ENCODE measurements around the gene B3GAT1.

The B3GAT1 gene

DNA sequence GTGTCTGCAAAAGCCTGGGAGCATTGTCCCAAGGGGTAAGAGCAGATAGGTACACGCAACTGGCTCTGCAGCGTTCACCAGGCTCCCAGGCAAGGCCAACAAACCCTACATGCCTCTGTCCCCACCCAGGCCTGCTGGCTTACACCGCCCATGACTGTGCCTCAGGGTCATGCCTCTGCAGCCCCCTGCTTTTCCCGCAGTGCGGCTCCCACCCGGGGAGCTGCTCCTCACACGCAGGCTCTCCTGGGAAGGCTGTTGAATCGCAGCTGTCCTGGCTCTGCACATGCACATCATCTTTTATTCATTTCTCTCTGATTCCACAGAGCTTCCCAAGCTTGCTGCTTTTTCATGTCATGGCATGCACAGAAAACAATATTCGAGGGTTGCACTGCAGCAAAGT is 29.2 kb upstream of the B3GAT1 start:
- DNase-seq = no peak

DNA sequence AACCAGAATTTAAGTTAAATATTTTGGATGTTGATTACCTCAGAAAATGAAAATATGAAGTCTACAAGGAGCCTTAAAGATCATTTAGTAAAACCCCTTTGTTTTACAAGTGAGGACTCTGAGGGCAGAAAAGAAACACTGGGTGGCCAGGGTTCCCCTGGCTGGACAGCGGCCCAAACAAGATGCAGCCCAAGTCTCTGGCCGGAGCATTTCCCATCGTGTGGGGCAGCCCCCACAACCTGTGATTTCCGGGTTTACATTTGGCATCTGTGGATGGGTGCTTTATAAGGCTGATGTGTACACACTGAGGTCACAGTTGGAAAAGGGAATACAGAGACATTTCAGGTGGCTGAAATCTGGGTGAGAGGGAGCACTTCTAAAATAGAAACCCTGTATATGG is 28.8 kb upstream of the B3GAT1 start:
- DNase-seq = no peak

DNA sequence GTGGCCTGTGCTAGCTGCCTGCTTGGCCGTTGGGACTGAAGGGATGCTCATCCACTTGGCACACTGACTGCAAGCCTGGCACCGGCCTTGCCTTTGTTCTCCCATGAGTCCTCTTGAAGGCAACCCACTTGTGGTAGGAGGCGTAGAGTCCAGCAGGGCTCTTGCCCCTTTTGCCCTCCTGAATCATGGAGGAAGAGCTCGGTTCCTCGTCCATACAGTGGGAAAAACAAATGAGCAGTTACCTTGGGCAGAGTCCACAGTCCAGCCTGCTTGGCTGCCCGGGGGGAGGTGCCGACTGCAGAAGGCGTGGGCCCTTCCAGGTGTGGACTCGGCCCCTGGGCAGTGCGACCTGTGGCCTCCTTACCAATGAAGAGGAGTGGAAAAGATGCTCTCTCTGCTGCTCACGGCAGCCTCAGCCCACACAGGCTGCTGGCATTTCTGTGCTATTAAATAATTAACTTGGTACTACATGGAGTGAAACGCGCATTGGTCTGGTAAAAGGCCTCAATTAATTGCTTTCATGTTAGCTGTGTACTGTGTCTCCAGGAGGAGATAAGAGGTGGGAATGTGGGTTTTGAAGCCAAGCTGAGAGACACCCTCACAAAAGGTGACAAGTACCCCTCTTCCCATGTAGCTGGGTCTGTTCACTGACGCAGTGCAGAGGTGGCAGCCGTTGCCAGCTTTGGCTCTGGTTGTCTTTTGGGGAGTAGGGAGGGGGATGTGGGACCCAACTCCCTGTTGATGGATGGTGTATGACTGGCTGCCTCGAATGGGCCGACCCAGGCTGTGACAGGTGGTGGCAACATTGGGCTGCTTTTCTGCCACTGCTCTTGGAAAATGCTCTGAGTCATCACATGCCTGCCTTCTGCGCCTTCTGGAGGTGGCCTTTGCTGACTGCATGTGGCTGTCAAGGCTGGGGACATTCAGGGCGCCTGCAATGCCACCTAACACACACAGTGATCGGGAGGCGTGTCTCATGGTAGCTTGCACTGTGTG is 26.8 kb upstream of the B3GAT1 start:
- no peak for DNase-seq

DNA sequence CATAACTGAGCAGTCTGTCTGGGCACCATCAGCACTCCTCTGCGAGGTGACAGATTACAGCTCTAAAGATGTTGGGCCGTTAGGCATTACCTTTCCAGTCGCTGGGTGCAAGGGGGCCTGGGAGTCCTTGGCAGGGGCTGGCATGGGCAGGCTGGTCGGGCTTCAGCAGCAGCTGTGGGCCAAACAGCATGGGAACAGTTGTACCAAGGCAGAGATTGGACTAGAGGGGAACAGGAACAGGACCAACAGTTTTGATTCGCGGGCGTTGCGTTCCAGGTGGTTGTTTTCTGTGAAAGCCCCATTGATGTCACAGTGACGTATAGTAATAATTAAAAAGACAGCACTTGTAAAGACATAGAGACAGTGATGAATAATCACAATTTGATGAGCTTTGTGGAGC is 25.8 kb upstream of the B3GAT1 start:
- DNase-seq = no peak

DNA sequence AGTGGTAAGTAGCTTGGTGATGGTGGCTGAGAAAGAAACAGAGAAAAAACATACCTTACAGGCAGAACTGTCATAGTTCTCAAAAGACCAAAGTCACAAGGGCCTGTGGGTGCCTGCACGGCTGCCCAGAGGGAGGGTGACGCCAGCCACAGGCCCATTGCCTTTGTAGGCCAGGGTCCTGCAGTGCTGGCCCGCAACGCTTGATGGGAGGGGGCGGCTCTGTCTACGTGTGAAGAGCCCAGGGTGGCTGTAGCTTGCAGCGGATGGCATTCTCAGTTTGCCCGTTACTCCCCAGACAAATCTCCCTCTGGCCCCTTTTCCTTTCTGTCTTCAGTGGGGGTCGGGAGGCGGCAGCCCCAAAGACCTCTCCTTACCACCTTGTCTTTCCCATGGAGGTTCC is 24.7 kb upstream of the B3GAT1 start:
- DNase-seq = no peak

DNA sequence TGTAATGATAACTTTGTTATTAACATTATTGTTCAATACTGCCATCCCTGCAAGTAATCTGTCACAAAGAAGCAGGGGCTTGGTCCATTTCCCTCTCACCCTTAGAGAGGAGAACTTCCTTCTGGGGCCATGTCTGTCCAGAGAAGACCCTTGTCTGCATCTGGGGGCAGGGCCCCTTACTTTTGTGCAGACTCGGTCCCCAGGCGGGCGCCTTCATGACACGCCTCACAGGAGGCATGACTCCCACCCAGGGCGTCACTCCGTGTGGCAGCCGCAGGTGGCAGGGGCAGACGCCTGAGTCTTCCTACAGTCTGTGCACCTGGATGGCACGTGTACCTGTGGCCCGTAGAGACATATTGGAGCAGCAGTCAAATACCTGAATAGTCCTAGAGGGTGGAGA is 21.8 kb upstream of the B3GAT1 start:
- no peak for DNase-seq

DNA sequence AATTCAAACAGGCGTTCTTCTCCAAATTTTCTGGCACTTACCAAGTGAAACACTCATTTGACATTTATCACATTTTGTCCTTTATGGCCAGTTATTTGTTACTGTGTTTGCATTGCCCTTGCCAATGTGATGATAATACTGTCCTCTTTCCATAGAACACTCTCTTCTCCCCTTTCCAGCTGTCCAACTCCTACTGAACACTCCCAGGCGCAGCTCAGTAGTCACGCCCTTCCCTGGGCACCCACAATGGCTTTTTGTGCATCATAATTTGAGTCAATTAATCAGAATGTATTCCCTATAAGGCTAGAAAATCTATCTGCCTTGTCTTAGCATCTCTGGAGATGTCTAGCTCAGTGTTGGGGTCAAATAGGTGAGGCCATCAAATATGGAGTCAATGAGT is 21.2 kb upstream of the B3GAT1 start:
- no peak for DNase-seq

DNA sequence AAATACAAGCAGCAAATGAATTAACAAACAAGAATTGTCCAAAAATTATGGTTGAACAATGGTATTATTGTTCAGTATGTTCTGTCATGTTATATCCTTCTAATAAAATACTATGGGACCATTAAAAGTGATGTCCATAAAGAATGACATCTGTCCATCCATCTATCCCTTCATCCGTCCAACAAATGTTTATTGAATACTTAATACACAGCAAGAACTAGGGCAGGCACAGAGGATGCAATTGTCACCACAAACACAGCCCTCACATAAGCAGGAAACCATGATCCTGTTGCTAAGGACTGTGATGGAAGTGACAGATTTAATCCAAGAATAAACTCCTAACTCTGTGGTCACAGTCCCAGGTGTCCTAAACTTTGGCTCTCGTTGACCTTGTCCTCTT is 20.7 kb upstream of the B3GAT1 start:
- DNase-seq = no peak

DNA sequence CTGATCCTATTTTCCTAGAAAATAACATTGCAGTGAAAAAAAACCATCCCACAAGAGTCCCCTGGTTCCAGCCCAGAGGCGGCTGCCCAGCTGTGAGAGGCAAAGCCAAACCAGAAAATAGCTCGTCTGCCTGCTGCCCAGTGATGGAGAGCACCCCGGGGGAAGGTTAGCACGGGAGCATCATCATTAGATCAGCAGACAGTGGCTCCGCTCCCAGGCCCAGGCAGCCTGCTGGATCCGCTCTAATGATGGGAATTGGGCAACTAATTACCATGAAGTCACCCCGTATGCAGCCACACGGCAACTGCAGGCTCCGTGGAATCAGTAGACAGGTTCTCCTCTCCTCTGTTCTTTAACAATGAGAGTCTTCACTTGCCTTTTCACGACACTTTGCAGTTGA is 17.1 kb upstream of the B3GAT1 start:
- no peak for DNase-seq

DNA sequence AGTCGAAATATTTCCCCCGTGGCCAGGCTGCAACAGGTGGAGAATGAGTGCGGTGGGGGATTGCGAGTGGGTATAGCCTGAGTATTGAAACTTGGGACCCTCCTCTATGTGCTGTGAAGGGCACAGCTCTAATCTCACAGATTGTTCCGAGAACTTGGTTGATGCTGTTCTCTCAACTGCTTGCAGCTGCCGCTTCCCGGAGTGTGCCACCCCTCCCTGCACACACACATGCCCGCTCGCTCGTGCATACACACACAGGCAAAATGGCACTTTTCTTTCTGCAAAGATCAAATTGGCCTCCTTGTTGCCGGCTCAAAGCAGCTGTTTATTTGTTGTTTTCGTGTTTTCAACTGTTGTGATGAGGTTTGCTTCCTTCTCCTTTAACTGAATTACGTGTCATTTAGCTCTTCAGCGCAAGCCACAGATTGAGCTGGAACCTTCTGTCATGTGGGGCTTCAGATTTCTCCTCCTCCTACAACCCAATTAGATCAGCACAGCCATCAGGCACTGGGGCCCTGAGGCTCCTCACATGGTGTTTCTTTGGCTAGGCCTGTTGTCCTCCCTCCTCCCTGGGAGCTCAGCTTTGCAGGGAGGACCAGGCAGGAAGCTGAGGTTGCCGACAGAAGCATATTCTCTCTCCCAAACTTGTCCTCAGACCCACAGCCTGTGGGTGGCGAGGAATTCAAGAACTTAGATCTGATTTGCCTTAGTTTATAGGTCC is 13.9 kb upstream of the B3GAT1 start:
- no peak for DNase-seq

DNA sequence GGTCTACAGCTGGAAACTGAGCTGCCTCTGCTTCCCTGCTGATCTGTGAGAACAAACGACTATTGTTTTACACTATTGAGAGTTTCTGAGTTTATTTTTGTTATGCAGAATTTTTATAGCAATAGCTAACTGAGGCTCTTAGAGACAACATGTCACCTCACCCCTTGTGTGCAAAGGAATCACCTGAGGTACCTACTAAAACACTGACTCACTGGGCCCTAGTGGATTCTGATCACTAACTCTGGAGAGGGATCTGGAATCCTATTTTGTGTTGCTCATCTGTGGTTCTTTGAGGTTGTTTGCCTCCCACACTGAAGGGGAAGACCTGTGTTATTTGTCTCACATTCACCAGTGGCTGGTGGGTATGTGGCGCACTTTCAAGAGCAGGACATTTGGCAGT is 13.4 kb upstream of the B3GAT1 start:
- DNase-seq = no peak

DNA sequence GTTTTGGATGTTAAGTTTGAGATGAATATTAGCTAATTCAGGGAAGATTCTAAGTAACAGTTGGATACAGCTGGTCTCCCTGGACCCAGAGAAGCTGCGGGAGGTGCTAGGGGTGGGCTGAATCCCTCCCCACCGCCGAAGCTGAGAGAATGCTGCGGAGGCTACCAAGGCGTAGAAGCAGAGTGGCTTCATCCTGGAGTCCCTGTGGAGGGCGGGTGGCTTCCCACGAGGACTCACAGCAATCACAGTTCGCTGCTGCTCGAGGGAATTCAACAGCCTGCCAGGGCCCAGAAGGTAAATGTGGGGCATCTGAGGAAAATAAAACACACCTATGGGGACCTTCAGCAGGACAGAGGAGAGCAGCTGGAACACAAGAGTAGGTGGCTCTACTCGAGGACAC is 11.1 kb upstream of the B3GAT1 start:
- no peak for DNase-seq

DNA sequence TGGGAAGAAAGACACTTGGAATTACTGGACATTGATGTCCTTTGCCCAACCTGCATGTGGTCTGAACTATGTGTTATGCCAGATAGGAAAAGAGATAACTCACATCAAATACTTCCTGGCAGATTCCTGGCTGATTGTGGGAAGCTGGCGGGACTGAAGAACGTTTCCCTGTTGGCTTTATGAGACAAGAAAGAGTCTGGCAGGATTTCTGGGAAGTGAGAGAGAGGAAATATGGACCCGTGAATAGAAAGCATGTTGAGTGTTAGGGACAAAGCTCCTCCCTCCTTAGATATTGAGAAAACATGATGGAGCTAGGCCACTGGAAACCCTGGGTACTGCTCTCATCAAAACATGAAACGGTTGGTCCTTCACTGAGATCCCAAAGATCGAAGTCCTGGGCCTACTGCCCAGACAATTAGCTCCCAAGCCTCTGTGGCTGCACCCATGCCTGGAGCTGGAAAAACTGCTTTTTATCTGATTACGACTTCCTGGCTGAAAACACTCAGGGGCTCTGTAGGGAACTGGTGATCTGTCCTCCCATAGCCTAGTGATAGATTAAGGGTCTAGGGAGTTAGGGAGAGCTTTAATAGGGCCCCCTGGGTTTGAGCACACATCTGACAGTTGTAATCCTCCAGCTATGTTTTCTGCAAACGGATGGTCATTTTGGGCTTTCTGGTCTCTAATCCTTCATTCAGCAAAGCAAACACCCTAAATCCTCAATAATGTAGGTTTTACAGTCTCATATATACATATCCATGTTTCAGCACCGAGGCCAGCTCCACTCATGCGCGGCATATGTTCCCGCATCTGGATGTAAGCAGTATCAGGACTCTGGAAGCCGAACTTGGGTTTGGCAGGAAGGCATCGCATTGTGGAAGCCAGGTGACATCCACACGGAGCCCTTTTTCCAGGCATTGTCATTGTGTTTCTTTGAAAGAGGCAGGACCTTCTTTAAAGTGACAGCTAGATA is 6.1 kb upstream of the B3GAT1 start:
- no peak for DNase-seq

DNA sequence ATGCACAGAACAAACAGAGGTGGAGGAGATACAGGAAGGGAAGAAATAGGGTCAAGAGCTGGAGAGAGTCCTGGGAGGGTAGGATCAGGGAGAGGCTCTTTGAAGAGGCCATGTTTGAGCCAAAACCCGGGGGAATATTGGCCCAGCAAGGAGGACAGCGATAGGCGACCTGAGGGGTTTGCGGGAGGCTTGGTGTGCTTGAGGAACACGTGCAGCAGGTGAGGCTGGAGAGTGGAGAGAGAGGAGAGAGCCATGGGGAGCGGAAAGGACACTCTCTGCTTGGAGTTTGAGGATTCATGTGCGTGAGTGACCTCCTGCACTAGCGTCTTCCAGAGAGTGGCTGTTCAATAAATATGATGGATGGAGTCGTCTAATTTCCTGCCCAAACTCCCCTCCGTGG is 4.7 kb upstream of the B3GAT1 start:
- DNase-seq = no peak

DNA sequence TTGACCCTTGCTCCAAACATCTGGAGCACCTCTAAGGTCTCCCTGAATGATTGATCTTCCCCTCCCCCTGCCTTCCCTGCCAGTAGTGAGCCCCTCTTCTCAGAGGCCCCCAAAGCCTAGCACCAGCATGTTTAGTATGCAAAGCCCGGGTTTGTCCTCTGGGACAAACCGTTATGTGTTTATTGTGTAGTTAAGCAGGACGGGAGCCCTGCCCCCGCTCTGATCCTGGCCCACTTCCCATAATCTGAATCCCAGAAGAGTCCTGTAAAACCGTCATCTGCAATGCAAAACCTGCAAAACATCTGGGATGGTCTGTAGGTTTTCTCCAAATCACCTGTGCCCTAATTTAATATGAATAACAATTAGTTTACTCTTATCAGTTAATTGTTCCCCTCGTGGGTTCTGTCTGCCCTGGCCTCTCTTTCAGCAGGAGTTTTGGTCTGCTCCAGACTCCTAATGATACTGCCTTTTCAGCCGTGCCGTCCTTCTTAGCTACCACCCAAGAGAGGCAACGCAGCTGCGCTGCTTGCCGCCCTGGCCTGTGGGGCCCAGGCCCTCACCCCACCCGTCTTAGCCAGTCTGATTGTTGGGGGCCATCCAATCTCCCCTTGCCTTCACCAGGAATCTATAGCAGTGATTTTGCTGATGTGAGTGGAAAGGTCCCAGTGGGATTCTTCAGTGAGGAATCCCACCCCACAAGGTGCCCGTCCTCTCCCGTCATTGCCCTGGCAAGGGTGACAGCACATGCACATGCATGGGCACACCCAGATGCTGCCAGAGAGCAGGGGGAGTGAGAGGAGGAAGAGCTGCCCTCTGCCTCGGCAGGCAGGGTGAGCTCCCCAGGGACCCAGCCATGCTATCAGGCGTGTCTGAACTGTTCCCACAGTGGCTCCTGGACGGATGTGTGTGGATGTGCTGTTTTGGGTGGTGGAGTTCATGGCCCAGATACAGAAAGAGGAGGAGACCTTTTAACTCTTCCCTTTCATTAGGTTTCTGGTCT is 3.0 kb upstream of the B3GAT1 start:
- peak; percentile 51 for DNase-seq

DNA sequence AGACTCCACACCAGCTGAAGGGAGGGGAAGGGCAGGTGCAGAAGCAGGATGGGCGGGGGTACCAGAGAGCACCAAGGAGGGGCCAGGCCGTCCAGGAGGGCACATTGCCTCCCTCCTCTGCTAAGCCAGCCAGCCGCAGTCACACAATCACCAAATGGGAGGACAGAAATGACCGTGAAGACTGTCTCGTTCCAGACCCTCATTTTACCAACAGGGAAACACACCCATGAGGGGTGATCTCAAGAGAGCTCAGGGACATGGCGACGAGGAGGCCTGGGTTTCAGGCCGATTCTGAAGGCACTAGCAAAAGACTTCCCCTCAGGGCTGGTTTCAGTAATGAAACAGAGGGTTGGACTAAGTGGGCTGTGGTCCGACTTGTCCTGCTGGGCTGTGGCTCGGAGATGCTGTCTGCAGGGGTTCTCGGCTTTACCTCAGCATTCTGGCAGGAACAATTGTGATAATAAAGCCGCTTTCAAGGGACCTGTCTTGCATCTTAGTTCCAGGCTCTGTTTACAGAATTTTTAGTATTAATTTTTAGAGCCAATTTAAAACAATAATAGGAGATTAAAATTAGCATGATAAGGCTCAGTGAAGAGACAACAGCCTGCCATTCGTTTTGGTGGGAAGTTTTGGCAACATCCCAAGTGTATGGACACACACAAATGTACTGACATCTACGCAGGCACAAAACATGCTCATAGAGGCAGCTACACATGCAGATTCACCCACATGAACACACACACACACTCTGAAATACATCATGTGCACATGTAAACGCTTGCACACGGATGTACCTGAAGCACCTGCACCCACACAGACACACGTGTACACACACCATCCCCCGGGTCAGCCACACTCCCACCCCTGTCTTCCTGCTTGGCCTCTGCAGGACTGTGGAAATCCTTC is 2.0 kb upstream of the B3GAT1 start:
- DNase-seq = no peak

DNA sequence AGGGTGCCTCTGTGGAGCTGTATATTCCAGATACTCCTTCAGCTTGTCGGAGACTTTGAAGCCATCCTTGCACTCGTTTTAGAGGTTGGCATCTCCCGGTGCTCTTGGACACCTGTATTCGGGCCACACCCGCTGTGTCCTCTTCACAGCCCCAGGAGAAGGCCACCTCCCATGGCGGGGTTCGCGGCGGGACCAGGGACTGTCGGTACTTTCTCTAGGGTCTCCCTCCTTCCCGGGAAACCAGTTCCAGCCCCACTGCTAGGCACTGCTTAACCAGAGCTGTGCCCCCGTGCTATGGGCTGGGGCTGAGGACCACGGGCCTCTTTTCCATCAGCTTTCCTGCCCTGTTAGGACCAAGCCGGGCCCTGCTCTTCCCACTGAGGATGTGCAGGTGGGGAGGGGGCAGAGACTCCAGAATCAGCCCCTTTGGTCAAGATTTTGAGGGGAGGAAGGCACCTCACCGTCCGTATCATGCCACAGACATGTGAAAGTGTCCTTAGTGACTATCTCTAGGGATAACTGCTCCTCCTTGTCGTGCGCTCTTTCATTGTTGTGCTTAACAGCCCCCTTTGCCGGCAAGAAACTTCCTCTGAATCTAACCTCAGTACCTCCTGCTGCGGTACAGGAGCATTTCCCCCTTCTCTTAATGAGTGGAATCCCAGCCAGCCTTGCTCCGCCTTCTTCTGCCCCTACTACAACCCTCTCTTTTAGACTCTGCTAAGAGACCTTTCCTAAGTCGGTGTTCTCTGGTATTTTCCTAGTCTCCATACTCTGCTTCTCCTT is 1.2 kb upstream of the B3GAT1 start:
- DNase-seq = no peak

DNA sequence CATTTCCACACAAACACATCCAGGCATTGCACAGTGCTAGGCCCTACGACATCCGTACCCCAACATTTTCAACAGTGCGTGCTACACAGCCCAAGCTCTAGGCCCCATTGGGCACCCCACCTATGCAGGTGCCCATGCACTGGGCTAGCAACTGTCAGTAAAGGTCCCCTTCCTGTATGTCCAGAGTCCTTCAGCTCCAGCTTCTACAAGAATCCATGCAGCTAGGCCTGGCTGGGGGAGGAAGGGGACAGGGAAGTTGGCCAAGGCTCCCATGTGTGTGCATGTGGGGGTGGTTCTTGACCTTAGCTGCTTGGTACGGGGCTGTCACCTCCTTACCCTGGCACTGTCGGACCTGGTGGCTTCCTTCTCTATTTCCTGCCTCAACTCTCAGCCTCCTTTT is 1.3 kb downstream of the B3GAT1 start:
- DNase-seq = no peak

DNA sequence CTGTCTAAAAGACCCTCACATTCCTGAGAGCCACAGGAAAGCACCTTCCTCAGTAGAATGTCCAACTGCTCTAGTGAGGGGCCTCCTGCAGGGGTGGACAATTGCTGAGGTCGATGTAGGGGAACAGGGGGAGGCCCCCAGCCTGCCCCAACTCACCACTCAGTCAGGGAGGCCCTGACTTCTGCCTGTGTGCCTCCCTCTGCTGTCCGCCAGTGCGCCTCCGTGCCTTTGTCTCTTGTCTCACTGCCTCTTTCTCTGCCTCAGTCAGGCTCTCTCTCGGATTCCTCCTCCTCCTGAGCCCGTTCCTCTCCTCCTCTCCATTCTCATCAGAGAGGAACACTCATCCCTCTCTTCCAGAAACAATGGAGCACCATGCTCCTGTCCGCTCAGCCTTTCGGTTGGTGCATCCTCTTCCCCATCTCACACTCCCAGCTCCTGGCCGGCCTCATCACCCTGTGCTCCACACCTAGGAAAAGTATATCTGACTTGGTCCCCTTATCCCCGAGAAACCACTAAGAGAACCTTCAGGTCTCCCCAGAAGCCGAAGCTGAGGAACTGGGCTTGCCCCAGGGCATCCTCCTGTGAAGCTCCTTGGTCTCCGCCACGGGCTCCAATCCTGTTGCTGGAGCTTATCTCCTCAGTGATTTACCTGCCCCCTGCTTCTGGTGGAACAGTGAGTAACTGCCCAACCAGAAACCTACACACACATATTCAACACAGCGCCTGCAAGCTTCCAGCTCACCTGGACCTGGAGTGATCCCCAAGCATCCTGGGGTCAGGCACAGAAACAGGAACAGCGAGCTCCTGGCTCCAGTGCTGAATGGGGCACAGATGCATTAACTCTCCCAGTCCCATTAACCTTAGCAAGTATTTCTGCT is 2.3 kb downstream of the B3GAT1 start:
- no peak for DNase-seq
